ENCODE results near the gene CNOT6. TPM values are rescaled to one million over a fixed set of nuclear protein-coding genes. Genes with fewer than 3 reads are reported as not detected.
A peak's percentile ranks its signal among the peaks of the same experiment; 100 is the strongest.
"Not testable (repeated sequence)": the region's sequence is repeated elsewhere in the genome, so short reads cannot be mapped to it uniquely, and the experiment has no call there.

The CNOT6 gene
- total and polyA plus RNA-seq, 2 experiments from 2014 or later, result 13.2 to 20.3 TPM

- Histone ChIP-seq H3K9me3 (ENCODE audit: low read depth) (no peaks in the 10 kb centered on the region), H3K27me3 (no peaks in the 10 kb centered on the region), H3K4me3 (no peak overlapping the region), H3K27ac (no peak overlapping the region), H3K36me3 (no peaks in the 10 kb centered on the region), H3K4me1 (ENCODE audit: low read depth) (no peaks in the 10 kb centered on the region)
- no peak for DNase-seq (ENCODE audit: low read depth in 1 of 2, low spot score in 1 of 2)
- no peak for TF ChIP-seq CTCF (IDR thresholded peaks at IDR 0.05; ENCODE audit: low read depth, low read length)
Observed at GRCh38 chr5:180474569-180474968, 19.6 kb upstream of the CNOT6 start.

- not testable (repeated sequence) for H3K4me3 ChIP-seq; H3K27ac ChIP-seq; H3K36me3 ChIP-seq; H3K27me3 ChIP-seq; DNase-seq (ENCODE audit: low read depth in 1 of 2, low spot score in 1 of 2); H3K4me1 ChIP-seq (ENCODE audit: low read depth); H3K9me3 ChIP-seq (ENCODE audit: low read depth)
Observed at GRCh38 chr5:180475969-180476524, 18.1 kb upstream of the CNOT6 start.

- Histone ChIP-seq H3K27me3 (no peaks in the 10 kb centered on the region), H3K27ac (no peak overlapping the region)
Observed at GRCh38 chr5:180484813-180485212, 9.4 kb upstream of the CNOT6 start.

GRCh38 chr5:180486636-180487149 is 7.5 kb upstream of the CNOT6 start:
- Histone ChIP-seq H3K27ac (no peak overlapping the region), H3K9me3 (ENCODE audit: low read depth) (no peaks in the 10 kb centered on the region), H3K27me3 (no peaks in the 10 kb centered on the region), H3K4me1 (ENCODE audit: low read depth) (no peaks in the 10 kb centered on the region), H3K4me3 (no peak overlapping the region), H3K36me3 (no peaks in the 10 kb centered on the region)
- TF ChIP-seq CTCF (IDR thresholded peaks at IDR 0.05; ENCODE audit: low read depth, low read length), result no peak
- no peak for DNase-seq (ENCODE audit: low read depth in 1 of 2, low spot score in 1 of 2)

More at GRCh38 chr5:180484813-180485212, 9.4 kb upstream of the CNOT6 start:
- no peak overlapping the region for H3K4me3 ChIP-seq
- H3K9me3 ChIP-seq (ENCODE audit: low read depth), result no peaks in the 10 kb centered on the region
- no peaks in the 10 kb centered on the region for H3K4me1 ChIP-seq (ENCODE audit: low read depth)
- no peaks in the 10 kb centered on the region for H3K36me3 ChIP-seq
- no peak for DNase-seq (ENCODE audit: low read depth in 1 of 2, low spot score in 1 of 2)
- no peak for TF ChIP-seq CTCF (IDR thresholded peaks at IDR 0.05; ENCODE audit: low read depth, low read length)

GRCh38 chr5:180487556-180487955 is 6.6 kb upstream of the CNOT6 start:
- Histone ChIP-seq H3K27me3 (no peaks in the 10 kb centered on the region), H3K36me3 (no peaks in the 10 kb centered on the region), H3K9me3 (ENCODE audit: low read depth) (no peaks in the 10 kb centered on the region), H3K4me3 (no peak overlapping the region), H3K4me1 (ENCODE audit: low read depth) (no peaks in the 10 kb centered on the region), H3K27ac (no peak overlapping the region)
- no peak for DNase-seq (ENCODE audit: low read depth in 1 of 2, low spot score in 1 of 2)
- TF ChIP-seq CTCF (IDR thresholded peaks at IDR 0.05; ENCODE audit: low read depth, low read length), result no peak

- Histone ChIP-seq H3K4me3 (no peak overlapping the region), H3K27me3 (no peaks in the 10 kb centered on the region), H3K36me3 (no peaks in the 10 kb centered on the region), H3K4me1 (ENCODE audit: low read depth) (peaks cover 7% of the 10 kb centered on the region), H3K27ac (no peak overlapping the region), H3K9me3 (ENCODE audit: low read depth) (no peaks in the 10 kb centered on the region)
- DNase-seq (ENCODE audit: low read depth in 1 of 2, low spot score in 1 of 2), result peak in 1 of 2 donors; percentile 25
- no peak for TF ChIP-seq CTCF (IDR thresholded peaks at IDR 0.05; ENCODE audit: low read depth, low read length)
Observed at GRCh38 chr5:180491496-180491895, 2.7 kb upstream of the CNOT6 start.
